Esophagus (tissue), 2 donors: ENCODE data around the gene LYZL4. TPM values are rescaled to one million over a fixed set of nuclear protein-coding genes. Genes with fewer than 3 reads are reported as not detected.

Source experiments
- H3K27ac ChIP-seq, 2 donors: one replicate each; pipeline ENCODE4 v1.5.1; 2013; ENCODE audit warnings: low read depth in 2 of 2, mild to moderate bottlenecking in 2 of 2, inconsistent platforms in 1 of 2, low read length in 1 of 2, moderate library complexity in 1 of 2
- H3K27me3 ChIP-seq, 2 donors: one replicate each; pipeline ENCODE4 v1.6.1; 2013; ENCODE audit warnings: low read length in 2 of 2, control low read depth in 1 of 2, mild to moderate bottlenecking in 1 of 2; ENCODE audit not compliant: insufficient read depth in 2 of 2, control insufficient read depth in 1 of 2
- H3K36me3 ChIP-seq, 2 donors: one replicate each; pipeline ENCODE4 v1.6.1; 2013; ENCODE audit warnings: low read length in 1 of 2; ENCODE audit not compliant: control insufficient read depth in 2 of 2, insufficient read depth in 2 of 2
- H3K4me1 ChIP-seq, 2 donors: one replicate each; pipeline ENCODE4 v1.6.1; 2013; ENCODE audit warnings: low read length in 1 of 2; ENCODE audit not compliant: control insufficient read depth in 2 of 2, insufficient read depth in 2 of 2
- H3K4me3 ChIP-seq, 2 donors: one replicate each; pipeline ENCODE4 v1.5.1; 2013; ENCODE audit warnings: low read length in 2 of 2, mild to moderate bottlenecking in 2 of 2, low read depth in 1 of 2, moderate library complexity in 1 of 2
- H3K9me3 ChIP-seq, 2 donors: one replicate each; pipeline ENCODE4 v1.6.1; 2013; ENCODE audit warnings: mild to moderate bottlenecking in 2 of 2, low read depth in 1 of 2, low read length in 1 of 2, moderate library complexity in 1 of 2; ENCODE audit not compliant: control insufficient read depth in 2 of 2, insufficient read depth in 1 of 2
- WGBS, 2 donors: extraction: QIAGEN DNeasy Blood & Tissue Kit; methylation state at CpG; one replicate each; pipeline ENCODE4 v1.1.7; 2013; 5-methylcytosine and 5-hydroxymethylcytosine counted together
- polyA plus RNA-seq, 2 donors: library from polyadenylated mRNA; stranded (reverse); fragments of 200-250 nt; gene quantifications; one replicate each; pipeline ENCODE4 v1.2.3, GENCODE V29; 2013
- donor health status: healthy with polysubstance abuse.
- donor health status: Bipolar disorder and iron deficiency.

LYZL4 gene
- polyA plus RNA-seq, 2 donors, result not detected

GRCh38 chr3:42377681-42378080 lies 32.7 kb downstream of the LYZL4 start:
- 96% methylated on average over 2 of the region's 2 CpGs for WGBS, 2 donors
- H3K9me3 ChIP-seq, result no peaks in the 10 kb centered on the region
- H3K4me1 ChIP-seq, result no peaks in the 10 kb centered on the region
- H3K4me3 ChIP-seq, result no peak overlapping the region
- no peaks in the 10 kb centered on the region for H3K36me3 ChIP-seq
- peaks cover 0 to 3% of the 10 kb centered on the region in 2 donors for H3K27me3 ChIP-seq
- H3K27ac ChIP-seq, result no peak overlapping the region

GRCh38 chr3:42376344-42376798 lies 34.0 kb downstream of the LYZL4 start:
- WGBS, 2 donors, result 22 to 33% methylated on average over 4 of the region's 4 CpGs
- no peak overlapping the region for H3K4me3 ChIP-seq

GRCh38 chr3:42375121-42375800 lies 35.1 kb downstream of the LYZL4 start:
- Histone ChIP-seq H3K9me3 (no peaks in the 10 kb centered on the region), H3K4me3 (no peak overlapping the region), H3K36me3 (no peaks in the 10 kb centered on the region), H3K4me1 (no peaks in the 10 kb centered on the region), H3K27ac (no peak overlapping the region), H3K27me3 (no peaks in the 10 kb centered on the region)
- WGBS, 2 donors, result 68 to 72% methylated on average over 6 of the region's 6 CpGs

More at GRCh38 chr3:42376344-42376798, 34.0 kb downstream of the LYZL4 start:
- Histone ChIP-seq H3K36me3 (no peaks in the 10 kb centered on the region), H3K27ac (no peak overlapping the region), H3K9me3 (no peaks in the 10 kb centered on the region), H3K27me3 (peaks cover 0 to 3% of the 10 kb centered on the region in 2 donors), H3K4me1 (no peaks in the 10 kb centered on the region)

GRCh38 chr3:42371776-42372175 lies 38.6 kb downstream of the LYZL4 start:
- no peaks in the 10 kb centered on the region for H3K36me3 ChIP-seq
- 52 to 73% methylated on average over 3 of the region's 3 CpGs for WGBS, 2 donors
- H3K9me3 ChIP-seq, result no peaks in the 10 kb centered on the region
- no peaks in the 10 kb centered on the region for H3K27me3 ChIP-seq
- H3K27ac ChIP-seq, result no peak overlapping the region
- H3K4me1 ChIP-seq, result no peaks in the 10 kb centered on the region
- H3K4me3 ChIP-seq, result no peak overlapping the region

GRCh38 chr3:42369832-42370231 lies 40.6 kb downstream of the LYZL4 start:
- Histone ChIP-seq H3K4me1 (peaks cover 0 to 2% of the 10 kb centered on the region in 2 donors), H3K36me3 (no peaks in the 10 kb centered on the region), H3K4me3 (no peak overlapping the region), H3K27ac (no peak overlapping the region), H3K27me3 (no peaks in the 10 kb centered on the region), H3K9me3 (no peaks in the 10 kb centered on the region)
- WGBS, 2 donors, result 42 to 45% methylated on average over 4 of the region's 4 CpGs

GRCh38 chr3:42369304-42369703 lies 41.1 kb downstream of the LYZL4 start:
- Histone ChIP-seq H3K27me3 (no peaks in the 10 kb centered on the region), H3K27ac (no peak overlapping the region), H3K4me3 (no peak overlapping the region), H3K36me3 (no peaks in the 10 kb centered on the region), H3K9me3 (no peaks in the 10 kb centered on the region), H3K4me1 (peaks cover 0 to 2% of the 10 kb centered on the region in 2 donors)
- WGBS, 2 donors, result 12 to 18% methylated on average over 4 of the region's 4 CpGs

- H3K27me3 ChIP-seq, result no peaks in the 10 kb centered on the region
- peaks cover 0 to 2% of the 10 kb centered on the region in 2 donors for H3K4me1 ChIP-seq
- no peaks in the 10 kb centered on the region for H3K9me3 ChIP-seq
- 8 to 24% methylated on average over 1 of the region's 1 CpG for WGBS, 2 donors
- H3K36me3 ChIP-seq, result no peaks in the 10 kb centered on the region
- no peak overlapping the region for H3K27ac ChIP-seq
- H3K4me3 ChIP-seq, result no peak overlapping the region
Measured at GRCh38 chr3:42368861-42369260, 41.5 kb downstream of the LYZL4 start.

GRCh38 chr3:42367903-42368302 lies 42.5 kb downstream of the LYZL4 start:
- no peak overlapping the region for H3K27ac ChIP-seq
- no peaks in the 10 kb centered on the region for H3K36me3 ChIP-seq
- no peak overlapping the region for H3K4me3 ChIP-seq
- H3K4me1 ChIP-seq, result peaks cover 0 to 2% of the 10 kb centered on the region in 2 donors
- no peaks in the 10 kb centered on the region for H3K9me3 ChIP-seq
- H3K27me3 ChIP-seq, result no peaks in the 10 kb centered on the region
- WGBS, 2 donors, result 71 to 77% methylated on average over 4 of the region's 4 CpGs

GRCh38 chr3:42366550-42366949 lies 43.9 kb downstream of the LYZL4 start:
- Histone ChIP-seq H3K27ac (no peak overlapping the region), H3K4me3 (no peak overlapping the region), H3K27me3 (no peaks in the 10 kb centered on the region), H3K36me3 (no peaks in the 10 kb centered on the region), H3K9me3 (no peaks in the 10 kb centered on the region), H3K4me1 (peaks cover 0 to 2% of the 10 kb centered on the region in 2 donors)
- WGBS, 2 donors, result 73 to 75% methylated on average over 3 of the region's 3 CpGs

GRCh38 chr3:42357335-42357734 lies 53.1 kb downstream of the LYZL4 start:
- Histone ChIP-seq H3K36me3 (no peaks in the 10 kb centered on the region), H3K9me3 (no peaks in the 10 kb centered on the region), H3K4me1 (no peaks in the 10 kb centered on the region), H3K4me3 (no peak overlapping the region), H3K27ac (no peak overlapping the region), H3K27me3 (no peaks in the 10 kb centered on the region)
- 85 to 95% methylated on average over 1 of the region's 1 CpG for WGBS, 2 donors
